Measurements from ENCODE around the gene TOP2A. TPM values are rescaled to one million over a fixed set of nuclear protein-coding genes. Genes with fewer than 3 reads are reported as not detected.

Gene TOP2A
- total RNA-seq, 2 experiments from 2014 or later: 410 to 416 TPM

- H3K4me1 Mint-ChIP-seq (ENCODE audit: low read depth): peaks cover 11% of the 10 kb centered on the region
- peak; percentile 95 for DNase-seq
- intact Hi-C loops (cut with micrococcal nuclease): loop anchor here (1.0 to 5.0 kb wide), 6 partner anchors 118 to 1309 kb away; no protein-coding TSS in a partner anchor
- CTCF ChIA-PET: interaction anchor here (0.6 to 9.6 kb wide), 19 partner anchors 13 to 248 kb away, joined by 3 to 178 read pairs (median 4); no protein-coding TSS in a partner anchor
- H3K36me3 Mint-ChIP-seq (ENCODE audit: low read depth): no peaks in the 10 kb centered on the region
- peak overlapping the region; percentile 9 for H3K4me3 Mint-ChIP-seq
- peaks cover 12% of the 10 kb centered on the region for H3K27me3 Mint-ChIP-seq (ENCODE audit: low read depth)
- no peak overlapping the region for H3K27ac Mint-ChIP-seq
- H3K9me3 Mint-ChIP-seq: no peaks in the 10 kb centered on the region
These were observed 59.2 kb downstream of the TOP2A start for GRCh38 chr17:40358323-40359038.

- no peak for DNase-seq
- H3K27ac Mint-ChIP-seq: no peak overlapping the region
- H3K36me3 Mint-ChIP-seq (ENCODE audit: low read depth): peaks cover 2% of the 10 kb centered on the region
- intact Hi-C loops (cut with micrococcal nuclease): loop anchor here (5.0 kb wide), 1 partner anchor 1310 kb away; no protein-coding TSS in a partner anchor
- CTCF ChIA-PET: interaction anchor here (0.6 to 9.6 kb wide), 12 partner anchors 8 to 425 kb away, joined by 3 to 178 read pairs (median 4); partner anchors contain the start of genes IGFBP4 and KRT27
- H3K4me1 Mint-ChIP-seq (ENCODE audit: low read depth): peaks cover 12% of the 10 kb centered on the region
- H3K27me3 Mint-ChIP-seq (ENCODE audit: low read depth): peaks cover 8% of the 10 kb centered on the region
- no peaks in the 10 kb centered on the region for H3K9me3 Mint-ChIP-seq
- no peak overlapping the region for H3K4me3 Mint-ChIP-seq
These were observed 60.5 kb downstream of the TOP2A start for GRCh38 chr17:40356990-40357881.

- CTCF ChIA-PET: interaction anchor here (0.6 to 9.6 kb wide), 13 partner anchors 10 to 426 kb away, joined by 3 to 178 read pairs (median 7); partner anchors contain the start of genes IGFBP4 and KRT27
- Mint-ChIP-seq H3K27me3 (ENCODE audit: low read depth) (peaks cover 4% of the 10 kb centered on the region), H3K27ac (no peak overlapping the region), H3K4me3 (no peak overlapping the region), H3K9me3 (no peaks in the 10 kb centered on the region), H3K36me3 (ENCODE audit: low read depth) (peaks cover 2% of the 10 kb centered on the region), H3K4me1 (ENCODE audit: low read depth) (peaks cover 9% of the 10 kb centered on the region)
- no peak for DNase-seq
- intact Hi-C loops (cut with micrococcal nuclease): loop anchor here (1.0 to 5.0 kb wide), 3 partner anchors 53 to 1311 kb away; no protein-coding TSS in a partner anchor
These were observed 61.6 kb downstream of the TOP2A start for GRCh38 chr17:40355804-40356758.

GRCh38 chr17:40355123-40355803 lies 62.4 kb downstream of the TOP2A start:
- intact Hi-C loops (cut with micrococcal nuclease): loop anchor here (1.0 to 5.0 kb wide), 3 partner anchors 52 to 1312 kb away; no protein-coding TSS in a partner anchor
- CTCF ChIA-PET: interaction anchor here (0.6 to 9.6 kb wide), 32 partner anchors 11 to 384 kb away, joined by 3 to 178 read pairs (median 4); partner anchors contain the start of genes CDC6 and RARA
- no peak overlapping the region for H3K27ac Mint-ChIP-seq
- peak; percentile 82 for DNase-seq
- H3K36me3 Mint-ChIP-seq (ENCODE audit: low read depth): peaks cover 2% of the 10 kb centered on the region
- H3K4me3 Mint-ChIP-seq: no peak overlapping the region
- H3K27me3 Mint-ChIP-seq (ENCODE audit: low read depth): peaks cover 2% of the 10 kb centered on the region
- no peaks in the 10 kb centered on the region for H3K9me3 Mint-ChIP-seq
- peaks cover 9% of the 10 kb centered on the region for H3K4me1 Mint-ChIP-seq (ENCODE audit: low read depth)

- DNase-seq: no peak
- intact Hi-C loops (cut with micrococcal nuclease): loop anchor here (1.0 to 5.0 kb wide), 3 partner anchors 51 to 1313 kb away; no protein-coding TSS in a partner anchor
- H3K4me3 Mint-ChIP-seq: no peak overlapping the region
- peaks cover 5% of the 10 kb centered on the region for H3K36me3 Mint-ChIP-seq (ENCODE audit: low read depth)
- CTCF ChIA-PET: interaction anchor here (0.6 to 9.6 kb wide), 37 partner anchors 10 to 384 kb away, joined by 3 to 178 read pairs (median 4); partner anchors contain the start of genes CDC6, GJD3 and RARA
- peaks cover 9% of the 10 kb centered on the region for H3K4me1 Mint-ChIP-seq (ENCODE audit: low read depth)
- peak overlapping the region; percentile 53 for H3K27ac Mint-ChIP-seq
- no peaks in the 10 kb centered on the region for H3K9me3 Mint-ChIP-seq
- H3K27me3 Mint-ChIP-seq (ENCODE audit: low read depth): no peaks in the 10 kb centered on the region
These were observed 63.2 kb downstream of the TOP2A start for GRCh38 chr17:40354221-40355122.

- intact Hi-C loops (cut with micrococcal nuclease): no loop called here
- Mint-ChIP-seq H3K36me3 (ENCODE audit: low read depth) (peaks cover 5% of the 10 kb centered on the region), H3K27me3 (ENCODE audit: low read depth) (no peaks in the 10 kb centered on the region), H3K4me3 (no peak overlapping the region), H3K4me1 (ENCODE audit: low read depth) (peaks cover 4% of the 10 kb centered on the region), H3K27ac (no peak overlapping the region), H3K9me3 (no peaks in the 10 kb centered on the region)
- CTCF ChIA-PET: interaction anchor here (0.8 to 9.6 kb wide), 7 partner anchors 12 to 181 kb away, joined by 3 to 178 read pairs (median 4); partner anchors contain the start of genes GJD3 and WIPF2
- no peak for DNase-seq
These were observed 64.8 kb downstream of the TOP2A start for GRCh38 chr17:40352779-40353394.

GRCh38 chr17:40352237-40352778 lies 65.4 kb downstream of the TOP2A start:
- intact Hi-C loops (cut with micrococcal nuclease): no loop called here
- H3K27ac Mint-ChIP-seq: no peak overlapping the region
- peaks cover 4% of the 10 kb centered on the region for H3K4me1 Mint-ChIP-seq (ENCODE audit: low read depth)
- no peaks in the 10 kb centered on the region for H3K9me3 Mint-ChIP-seq
- H3K36me3 Mint-ChIP-seq (ENCODE audit: low read depth): peaks cover 5% of the 10 kb centered on the region
- no peaks in the 10 kb centered on the region for H3K27me3 Mint-ChIP-seq (ENCODE audit: low read depth)
- no peak for DNase-seq
- CTCF ChIA-PET: interaction anchor here (1.1 to 9.6 kb wide), 6 partner anchors 13 to 154 kb away, joined by 3 to 178 read pairs (median 4); partner anchors contain the start of genes GJD3 and WIPF2
- no peak overlapping the region for H3K4me3 Mint-ChIP-seq

- no peak for DNase-seq
- intact Hi-C loops (cut with micrococcal nuclease): no loop called here
- Mint-ChIP-seq H3K4me1 (ENCODE audit: low read depth) (peaks cover 11% of the 10 kb centered on the region), H3K36me3 (ENCODE audit: low read depth) (peaks cover 5% of the 10 kb centered on the region), H3K27me3 (ENCODE audit: low read depth) (no peaks in the 10 kb centered on the region), H3K9me3 (no peaks in the 10 kb centered on the region), H3K4me3 (no peak overlapping the region), H3K27ac (no peak overlapping the region)
- CTCF ChIA-PET: interaction anchor here (0.5 to 9.6 kb wide), 7 partner anchors 34 to 245 kb away, joined by 3 to 178 read pairs (median 4); partner anchors contain the start of gene WIPF2
These were observed 66.1 kb downstream of the TOP2A start for GRCh38 chr17:40351359-40352236.
